ENCODE results near the gene MYH15. TPM values are rescaled to one million over a fixed set of nuclear protein-coding genes. Genes with fewer than 3 reads are reported as not detected.

Gene MYH15
- total RNA-seq = under 1 TPM in 2 of 4 donors, not detected in 2; under 0.01 to 0.22 TPM

GRCh38 chr3:108510496-108510895 is at the start of gene MYH15:
Gene MYH15 (minus strand): TSS chr3:108510596. CDS start chr3:108510530, 66 bp downstream.
- no peak within 1 kb of the TSS for H3K27ac ChIP-seq
- no peak for DNase-seq (ENCODE audit: low spot score in 2 of 2)
- H3K36me3 ChIP-seq = no peaks in the 10 kb centered on the region

DNA sequence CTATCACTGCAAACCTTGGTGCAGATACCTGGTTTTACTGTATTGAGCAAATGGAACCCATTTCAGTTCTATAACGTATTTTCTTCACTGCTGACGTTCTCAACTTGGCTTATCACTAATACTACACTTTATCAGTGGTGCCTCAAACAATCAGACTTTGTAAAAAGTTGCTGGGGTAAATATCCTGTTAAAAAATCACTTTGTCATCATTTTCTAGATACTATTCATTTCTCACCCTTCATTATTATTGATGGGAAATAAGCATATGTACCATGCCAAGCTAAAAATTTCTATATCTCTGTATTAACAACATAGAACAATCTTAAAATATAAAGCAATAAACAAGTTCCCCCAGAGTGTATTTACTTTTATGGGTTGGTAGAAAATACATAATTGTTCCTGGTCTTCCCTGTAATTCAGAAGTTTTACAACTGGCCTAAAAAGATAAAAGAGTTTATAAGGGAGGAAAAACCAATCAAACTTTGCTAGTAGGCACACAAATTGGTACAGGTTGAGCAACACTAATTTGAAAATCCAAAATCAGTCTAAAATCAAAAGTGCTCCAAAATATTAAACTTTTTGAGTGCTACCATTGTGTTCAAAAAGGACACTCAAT is 45.7 kb upstream of the MYH15 start:
- WGBS, 2 donors = 82% methylated on average over 2 of the region's 2 CpGs
- no peak for TF ChIP-seq POLR2A (IDR thresholded peaks at IDR 0.05)
- no peak for TF ChIP-seq EP300 (IDR thresholded peaks at IDR 0.05)
- no peak for TF ChIP-seq CTCF (IDR thresholded peaks at IDR 0.05)
- Histone ChIP-seq H3K27ac (no peak overlapping the region), H3K27me3 (no peaks in the 10 kb centered on the region), H3K4me1 (peaks cover 0 to 7% (median 0%) of the 10 kb centered on the region in 4 donors), H3K9me3 (no peaks in the 10 kb centered on the region), H3K36me3 (no peaks in the 10 kb centered on the region), H3K4me3 (no peak overlapping the region)
- DNase-seq (ENCODE audit: low spot score in 2 of 2) = no peak

More at GRCh38 chr3:108510496-108510895, at the start of gene MYH15:
- Histone ChIP-seq H3K4me1 (no peaks in the 10 kb centered on the region), H3K9me3 (no peaks in the 10 kb centered on the region), H3K4me3 (no peak within 1 kb of the TSS), H3K27me3 (no peaks in the 10 kb centered on the region)
- no peak for TF ChIP-seq EP300 (IDR thresholded peaks at IDR 0.05)
- TF ChIP-seq CTCF (IDR thresholded peaks at IDR 0.05) = no peak
- TF ChIP-seq POLR2A (IDR thresholded peaks at IDR 0.05) = no peak
- WGBS, 2 donors = 92 to 98% methylated on average over 3 of the region's 3 CpGs

DNA sequence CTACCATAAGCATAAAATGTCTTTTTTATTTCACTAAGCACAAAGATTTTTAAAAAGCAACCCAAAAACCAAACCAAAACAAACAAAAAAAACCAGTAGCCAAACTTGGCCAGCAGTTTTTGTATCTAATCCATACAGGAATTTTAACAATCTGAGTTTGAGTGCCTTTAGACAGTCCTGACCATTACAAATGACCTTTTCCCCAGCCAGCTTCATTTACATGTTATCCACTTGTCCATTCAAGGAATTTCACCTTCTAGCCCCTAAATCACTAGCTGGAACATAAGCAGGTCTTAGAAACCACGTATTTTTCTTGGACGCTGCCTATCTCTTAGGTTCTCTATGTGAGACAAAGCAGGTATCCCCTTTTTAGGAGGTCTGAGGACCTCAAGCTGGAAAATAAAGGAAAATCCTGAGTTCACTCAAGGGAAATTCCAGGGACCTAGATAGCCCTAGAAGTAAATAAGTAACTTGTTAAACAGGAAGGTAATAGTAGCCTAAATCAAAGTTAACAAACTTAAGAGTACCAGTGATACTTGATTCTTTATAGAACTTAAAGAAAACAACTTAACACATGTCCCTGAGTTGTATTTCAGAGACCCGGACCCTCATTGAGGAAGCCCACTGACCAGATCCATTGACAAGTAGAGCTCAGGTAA is 44.6 kb upstream of the MYH15 start:
- no peaks in the 10 kb centered on the region for H3K36me3 ChIP-seq
- peaks cover 0 to 7% (median 0%) of the 10 kb centered on the region in 4 donors for H3K4me1 ChIP-seq
- WGBS, 2 donors = 57 to 69% methylated on average over 3 of the region's 3 CpGs
- no peaks in the 10 kb centered on the region for H3K27me3 ChIP-seq
- no peak overlapping the region for H3K27ac ChIP-seq
- no peaks in the 10 kb centered on the region for H3K9me3 ChIP-seq
- no peak overlapping the region for H3K4me3 ChIP-seq
- TF ChIP-seq POLR2A (IDR thresholded peaks at IDR 0.05) = no peak
- TF ChIP-seq EP300 (IDR thresholded peaks at IDR 0.05) = no peak
- TF ChIP-seq CTCF (IDR thresholded peaks at IDR 0.05) = no peak
- DNase-seq (ENCODE audit: low spot score in 2 of 2) = no peak

DNA sequence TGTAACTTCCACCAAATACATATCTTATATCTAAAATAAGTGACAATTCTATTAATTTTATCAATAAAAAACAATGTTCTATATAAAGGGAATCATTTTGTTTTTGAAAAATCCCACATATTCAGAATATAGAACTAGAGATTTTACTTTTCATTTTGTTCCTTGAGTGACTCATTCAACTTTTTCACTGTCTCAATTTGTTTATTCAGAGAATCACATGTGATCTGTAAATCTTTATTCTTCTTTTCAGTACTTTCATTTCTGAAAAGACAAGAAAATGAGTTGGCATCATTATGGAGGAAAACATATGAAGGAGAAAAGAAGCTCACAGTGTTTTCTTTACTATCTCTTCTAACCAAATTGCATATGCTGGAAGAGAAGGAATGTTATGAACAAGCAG is 43.8 kb upstream of the MYH15 start:
- Histone ChIP-seq H3K27ac (no peak overlapping the region), H3K4me3 (no peak overlapping the region), H3K36me3 (no peaks in the 10 kb centered on the region), H3K9me3 (no peaks in the 10 kb centered on the region), H3K4me1 (peaks cover 0 to 7% (median 0%) of the 10 kb centered on the region in 4 donors), H3K27me3 (no peaks in the 10 kb centered on the region)
- TF ChIP-seq CTCF (IDR thresholded peaks at IDR 0.05) (no peak), POLR2A (IDR thresholded peaks at IDR 0.05) (no peak), EP300 (IDR thresholded peaks at IDR 0.05) (no peak)
- no peak for DNase-seq (ENCODE audit: low spot score in 2 of 2)

All from tibial nerve (tissue), 4 donors.